ENCODE data around the gene TSTD1. TPM values are rescaled to one million over a fixed set of nuclear protein-coding genes. Genes with fewer than 3 reads are reported as not detected.

Gene TSTD1
- polyA plus RNA-seq, 3 donors = 9.9 to 20.3 (median 11.8) TPM

GRCh38 chr1:161013131-161013487, 25.7 kb downstream of the TSTD1 start:
- Mint-ChIP-seq H3K27ac (peak overlapping the region; percentile 96 to 99 (median 98)), H3K4me3 (peak overlapping the region; percentile 82 to 91), H3K36me3 (peaks cover 3 to 23% of the 10 kb centered on the region in 2 donors), H3K4me1 (peaks cover 49% of the 10 kb centered on the region), H3K27me3 (ENCODE audit: low read depth in 3 of 3) (no peaks in the 10 kb centered on the region), H3K9me3 (no peaks in the 10 kb centered on the region)
- Histone ChIP-seq H2AFZ (ENCODE audit: insufficient read depth, low read depth, low read length, poor library complexity, severe bottlenecking) (peak overlapping the region; percentile 60), H3K4me1 (ENCODE audit: control insufficient read depth in 1 of 2, insufficient read depth in 2 of 2, low read length in 2 of 2) (peaks cover 42 to 56% of the 10 kb centered on the region in 2 donors), H4K20me1 (ENCODE audit: insufficient read depth, low read length) (no peaks in the 10 kb centered on the region), H3K27me3 (ENCODE audit: control insufficient read depth in 2 of 2, insufficient read depth in 2 of 2, low read length in 2 of 2) (no peaks in the 10 kb centered on the region), H3K79me2 (ENCODE audit: insufficient read depth, low read length) (peaks cover 70% of the 10 kb centered on the region), H3K4me3 (replicated peaks in 1 of 3; ENCODE audit: low read depth in 2 of 3, low read length in 3 of 3) (peak overlapping the region; percentile 28 to 71 (median 30)), H3K36me3 (replicated peaks in 1 of 2; ENCODE audit: control insufficient read depth in 1 of 2, insufficient read depth in 2 of 2, low read length in 2 of 2) (no peaks in the 10 kb centered on the region), H3K4me2 (replicated peaks; ENCODE audit: extremely low read depth, low read length, poor library complexity, severe bottlenecking) (peak overlapping the region; percentile 76), H3K9me3 (replicated peaks in 1 of 2; ENCODE audit: control insufficient read depth in 1 of 2, insufficient read depth in 1 of 2, low read length in 2 of 2) (no peaks in the 10 kb centered on the region), H3K27ac (ENCODE audit: low read depth in 1 of 2, low read length in 2 of 2) (peak overlapping the region; percentile 92 to 94), H3K9ac (ENCODE audit: insufficient read depth, low read length, poor library complexity, severe bottlenecking) (peak overlapping the region; percentile 68)
- intact Hi-C loops (cut with micrococcal nuclease) = no loop called here
- peak; percentile 64 to 89 (median 83) for DNase-seq
- TF ChIP-seq CTCF (IDR thresholded peaks at IDR 0.05) = no peak

- Histone ChIP-seq H4K20me1 (ENCODE audit: insufficient read depth, low read length) (no peaks in the 10 kb centered on the region), H3K36me3 (replicated peaks in 1 of 2; ENCODE audit: control insufficient read depth in 1 of 2, insufficient read depth in 2 of 2, low read length in 2 of 2) (peaks cover 0 to 5% of the 10 kb centered on the region in 2 donors), H3K27me3 (ENCODE audit: control insufficient read depth in 2 of 2, insufficient read depth in 2 of 2, low read length in 2 of 2) (no peaks in the 10 kb centered on the region), H3K4me2 (replicated peaks; ENCODE audit: extremely low read depth, low read length, poor library complexity, severe bottlenecking) (peak overlapping the region; percentile 76), H3K9me3 (replicated peaks in 1 of 2; ENCODE audit: control insufficient read depth in 1 of 2, insufficient read depth in 1 of 2, low read length in 2 of 2) (no peaks in the 10 kb centered on the region), H3K4me1 (ENCODE audit: control insufficient read depth in 1 of 2, insufficient read depth in 2 of 2, low read length in 2 of 2) (peaks cover 35 to 49% of the 10 kb centered on the region in 2 donors), H3K4me3 (replicated peaks in 1 of 3; ENCODE audit: low read depth in 2 of 3, low read length in 3 of 3) (peak overlapping the region in 1 of 3 experiments; percentile 71), H3K9ac (ENCODE audit: insufficient read depth, low read length, poor library complexity, severe bottlenecking) (no peak overlapping the region), H2AFZ (ENCODE audit: insufficient read depth, low read depth, low read length, poor library complexity, severe bottlenecking) (peak overlapping the region; percentile 48), H3K79me2 (ENCODE audit: insufficient read depth, low read length) (peaks cover 70% of the 10 kb centered on the region), H3K27ac (ENCODE audit: low read depth in 1 of 2, low read length in 2 of 2) (peak overlapping the region; percentile 92 to 94)
- Mint-ChIP-seq H3K4me3 (no peak overlapping the region), H3K9me3 (no peaks in the 10 kb centered on the region), H3K27me3 (ENCODE audit: low read depth in 3 of 3) (no peaks in the 10 kb centered on the region), H3K27ac (peak overlapping the region; percentile 96 to 99 (median 98)), H3K36me3 (peaks cover under 1 to 25% of the 10 kb centered on the region in 2 donors), H3K4me1 (peaks cover 42% of the 10 kb centered on the region)
- no CpG with 5 or more reads among the region's 3 CpGs for WGBS (ENCODE audit: insufficient coverage)
- no peak for DNase-seq
- intact Hi-C loops (cut with micrococcal nuclease) = no loop called here
- no peak for TF ChIP-seq CTCF (IDR thresholded peaks at IDR 0.05)
Observed at GRCh38 chr1:161012420-161012819, 26.3 kb downstream of the TSTD1 start.

All from CD14-positive monocyte (primary cell).